Fibroblast of upper back skin (primary cell): Measurements from ENCODE around the gene TRIM69.
"Not testable (repeated sequence)": the region's sequence is repeated elsewhere in the genome, so short reads cannot be mapped to it uniquely, and the experiment has no call there.

Source experiments
- DNase-seq: peaks from one replicate; pipeline ENCODE4 v3.0.0-alpha.2; 2013

Gene TRIM69

DNA sequence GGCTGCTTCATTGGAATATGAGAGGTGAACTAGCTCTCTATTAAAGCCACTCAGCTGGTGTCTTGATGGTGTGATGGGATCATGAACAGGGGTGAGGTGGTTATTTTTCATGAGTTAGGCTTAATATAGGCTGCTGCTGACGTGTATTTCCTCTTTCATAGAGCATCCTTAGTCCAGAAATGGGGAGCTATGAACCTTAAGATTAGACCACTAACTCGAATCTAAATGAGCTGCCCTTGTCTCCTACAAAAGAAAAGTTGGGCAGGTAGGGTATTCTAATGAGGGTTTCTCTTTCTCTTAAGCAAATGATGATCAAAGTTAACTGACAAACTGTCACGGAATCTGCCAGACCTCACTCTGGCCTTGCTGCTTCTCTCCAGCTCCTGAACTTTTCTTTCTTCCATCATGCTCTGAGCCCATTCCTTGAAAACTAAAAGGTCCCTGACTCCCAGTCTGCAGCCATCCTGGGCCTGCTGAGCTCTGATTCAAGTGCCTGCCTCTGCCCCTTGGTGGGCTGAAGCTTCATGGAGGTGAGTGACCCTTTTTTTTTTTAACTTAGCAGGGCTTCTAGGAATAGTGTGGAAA lies at the start of gene TRIM69:
TSS of gene TRIM69 (plus strand) at position 348 of the 585 bp plus-strand sequence. CDS start at position 525, 177 bp downstream.
- no peak for DNase-seq

DNA sequence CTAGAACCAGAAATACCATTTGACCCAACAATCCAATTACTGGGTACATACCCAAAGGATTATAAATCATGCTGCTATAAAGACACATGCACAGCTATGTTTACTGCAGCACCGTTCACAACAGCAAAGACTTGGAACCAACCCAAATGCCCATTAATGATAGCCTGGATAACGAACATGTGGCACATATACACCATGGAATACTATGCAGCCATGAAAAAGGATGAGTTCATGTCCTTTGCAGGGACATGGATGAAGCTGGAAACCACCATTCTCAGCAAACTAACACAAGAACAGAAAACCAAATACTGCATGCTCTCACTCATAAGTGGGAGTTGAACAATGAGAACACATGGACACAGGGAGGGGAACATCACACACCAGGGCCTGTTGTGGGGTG lies 47.0 kb upstream of the TRIM69 start:
- DNase-seq = not testable (repeated sequence)

- DNase-seq = not testable (repeated sequence)
Observed at GRCh38 chr15:44690245-44690644, 46.1 kb upstream of the TRIM69 start.

DNA sequence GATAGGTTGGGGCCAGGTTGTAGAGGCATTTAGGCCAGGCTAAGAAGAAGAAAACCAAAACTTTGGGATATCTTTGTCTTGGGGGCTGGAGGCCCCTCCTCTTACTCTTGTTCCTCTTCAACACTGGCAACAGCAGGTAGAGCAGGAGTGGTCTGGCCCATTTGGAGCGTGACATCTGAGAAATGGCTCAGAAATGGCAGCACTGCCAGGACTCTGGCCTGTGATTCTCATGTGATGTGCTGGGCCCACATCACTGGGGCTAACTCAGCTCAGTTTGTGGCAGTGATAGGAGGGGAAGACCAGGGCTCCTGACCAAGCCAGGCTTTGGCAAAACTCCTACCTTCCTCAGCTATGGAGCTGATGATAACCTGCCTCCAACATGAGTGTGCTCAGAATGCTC lies 43.7 kb upstream of the TRIM69 start:
- DNase-seq = no peak

GRCh38 chr15:44694416-44694815 lies 41.9 kb upstream of the TRIM69 start:
- DNase-seq = peak; percentile 3

DNA sequence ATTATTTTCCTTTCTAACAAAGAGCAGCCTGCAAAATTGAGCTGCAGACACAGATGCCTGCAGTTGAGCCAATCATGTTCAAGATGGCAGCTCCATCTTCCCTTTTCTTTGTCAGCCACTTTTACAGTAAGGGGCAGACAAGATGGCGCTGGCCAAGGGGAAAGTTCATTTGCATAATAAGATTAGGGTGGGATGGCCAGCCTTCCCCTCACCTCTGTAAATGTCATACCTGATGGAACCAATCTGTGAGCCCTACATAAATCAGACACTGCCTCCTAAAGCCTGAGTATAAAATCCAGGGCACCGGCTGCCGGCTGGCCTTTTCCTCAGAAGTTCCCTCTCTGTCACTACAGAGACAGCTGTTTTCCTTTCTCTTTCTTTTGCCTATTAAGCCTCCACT lies 41.0 kb upstream of the TRIM69 start:
- no peak for DNase-seq

DNA sequence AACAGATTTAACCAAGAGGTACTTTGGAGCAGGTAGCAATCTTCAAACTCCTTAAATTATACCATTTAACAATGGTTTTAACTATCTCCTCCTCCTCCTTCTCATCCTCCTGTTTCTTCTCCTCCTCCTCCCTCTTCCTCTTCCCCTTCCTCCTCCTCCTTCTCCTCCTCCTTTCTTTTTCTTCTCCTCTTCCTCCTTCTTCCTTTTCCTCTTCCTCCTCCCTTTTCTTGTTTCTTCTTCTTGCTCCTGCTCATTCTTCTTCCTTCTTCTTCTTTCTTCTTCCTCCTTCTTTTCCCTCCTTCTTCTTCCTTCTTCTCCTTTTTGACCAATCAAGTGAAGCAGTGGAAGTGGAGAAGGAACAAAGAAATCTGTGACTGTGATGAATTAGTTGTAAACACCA lies 39.3 kb upstream of the TRIM69 start:
- DNase-seq = no peak

GRCh38 chr15:44698641-44699040 lies 37.7 kb upstream of the TRIM69 start:
- no peak for DNase-seq

DNA sequence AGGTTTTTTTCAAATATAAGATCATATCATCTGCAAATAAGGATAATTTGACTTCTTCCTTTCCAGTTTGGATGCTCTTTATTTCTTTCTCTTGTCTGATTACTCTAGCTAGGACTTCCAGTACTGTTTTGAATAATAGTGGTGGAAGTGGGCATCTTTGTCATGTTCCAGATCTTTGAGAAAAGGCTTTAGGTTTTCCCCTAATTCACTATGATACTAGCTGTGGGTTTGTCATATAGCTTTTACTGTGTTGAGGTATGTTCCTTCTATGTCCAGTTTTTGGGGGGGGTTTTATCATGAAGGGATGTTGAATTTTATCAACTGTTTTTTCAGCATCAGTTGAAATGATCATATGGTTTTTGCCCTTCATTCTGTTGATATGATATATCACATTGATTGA lies 35.7 kb upstream of the TRIM69 start:
- DNase-seq = not testable (repeated sequence)

- no peak for DNase-seq
Observed at GRCh38 chr15:44705986-44706385, 30.3 kb upstream of the TRIM69 start.

GRCh38 chr15:44706401-44706800 lies 29.9 kb upstream of the TRIM69 start:
- no peak for DNase-seq

GRCh38 chr15:44706946-44707636 lies 29.2 kb upstream of the TRIM69 start:
- no peak for DNase-seq

DNA sequence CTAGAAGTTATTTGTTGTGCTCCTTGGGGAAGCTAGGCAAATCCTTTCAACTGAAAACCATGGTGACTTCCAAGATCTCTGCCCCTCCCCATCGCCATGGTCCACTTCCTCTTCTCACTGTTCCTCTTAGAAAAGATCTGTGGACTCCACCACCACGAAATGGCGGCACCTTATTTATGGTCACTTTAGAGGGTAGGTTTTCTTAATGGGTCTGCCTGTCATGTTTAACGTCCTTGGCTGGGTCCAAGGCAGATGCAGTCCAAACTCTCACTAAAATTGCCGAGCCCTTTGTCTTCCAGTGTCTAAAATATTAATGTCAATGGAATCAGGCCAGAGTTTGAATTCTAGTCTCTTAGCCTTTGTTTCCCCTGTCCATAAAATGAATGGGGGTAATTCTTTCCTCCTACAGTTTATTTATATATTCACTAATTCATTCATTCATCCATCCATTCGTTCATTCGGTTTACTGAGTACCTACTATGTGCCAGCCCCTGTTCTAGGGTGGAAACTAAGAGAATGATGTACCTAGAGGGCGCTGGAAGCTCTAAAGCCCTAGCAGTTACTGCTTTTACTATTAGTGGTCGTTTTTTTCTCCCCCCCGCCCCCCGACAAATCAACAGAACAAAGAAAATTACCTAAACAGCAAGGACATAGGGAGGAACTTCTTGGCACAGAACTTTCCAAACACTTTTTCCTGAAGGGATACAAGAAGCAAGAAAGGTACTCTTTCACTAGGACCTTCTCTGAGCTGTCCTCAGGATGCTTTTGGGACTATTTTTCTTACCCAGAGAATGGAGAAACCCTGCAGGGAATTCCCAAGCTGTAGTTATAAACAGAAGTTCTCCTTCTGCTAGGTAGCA lies 25.9 kb upstream of the TRIM69 start:
- no peak for DNase-seq

DNA sequence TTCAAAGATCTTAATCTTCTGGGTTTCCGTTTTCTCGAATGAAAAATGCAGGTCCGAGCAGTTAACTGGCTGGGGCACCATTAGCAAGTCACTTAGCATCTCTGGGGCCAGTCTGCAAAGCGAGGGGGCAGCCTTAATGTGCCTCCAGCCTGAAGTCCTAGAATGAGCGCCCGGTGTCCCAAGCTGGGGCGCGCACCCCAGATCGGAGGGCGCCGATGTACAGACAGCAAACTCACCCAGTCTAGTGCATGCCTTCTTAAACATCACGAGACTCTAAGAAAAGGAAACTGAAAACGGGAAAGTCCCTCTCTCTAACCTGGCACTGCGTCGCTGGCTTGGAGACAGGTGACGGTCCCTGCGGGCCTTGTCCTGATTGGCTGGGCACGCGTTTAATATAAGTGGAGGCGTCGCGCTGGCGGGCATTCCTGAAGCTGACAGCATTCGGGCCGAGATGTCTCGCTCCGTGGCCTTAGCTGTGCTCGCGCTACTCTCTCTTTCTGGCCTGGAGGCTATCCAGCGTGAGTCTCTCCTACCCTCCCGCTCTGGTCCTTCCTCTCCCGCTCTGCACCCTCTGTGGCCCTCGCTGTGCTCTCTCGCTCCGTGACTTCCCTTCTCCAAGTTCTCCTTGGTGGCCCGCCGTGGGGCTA lies 25.1 kb upstream of the TRIM69 start, which contains the start of the genes B2M and PATL2:
TSS of gene B2M (plus strand) at position 422 of the 647 bp plus-strand sequence. CDS start at position 452, 30 bp downstream.
TSS of gene PATL2 (minus strand) at position 228 of the 647 bp plus-strand sequence. CDS start 34,833 bp downstream, outside the sequence.
- peak; percentile 96 for DNase-seq

DNA sequence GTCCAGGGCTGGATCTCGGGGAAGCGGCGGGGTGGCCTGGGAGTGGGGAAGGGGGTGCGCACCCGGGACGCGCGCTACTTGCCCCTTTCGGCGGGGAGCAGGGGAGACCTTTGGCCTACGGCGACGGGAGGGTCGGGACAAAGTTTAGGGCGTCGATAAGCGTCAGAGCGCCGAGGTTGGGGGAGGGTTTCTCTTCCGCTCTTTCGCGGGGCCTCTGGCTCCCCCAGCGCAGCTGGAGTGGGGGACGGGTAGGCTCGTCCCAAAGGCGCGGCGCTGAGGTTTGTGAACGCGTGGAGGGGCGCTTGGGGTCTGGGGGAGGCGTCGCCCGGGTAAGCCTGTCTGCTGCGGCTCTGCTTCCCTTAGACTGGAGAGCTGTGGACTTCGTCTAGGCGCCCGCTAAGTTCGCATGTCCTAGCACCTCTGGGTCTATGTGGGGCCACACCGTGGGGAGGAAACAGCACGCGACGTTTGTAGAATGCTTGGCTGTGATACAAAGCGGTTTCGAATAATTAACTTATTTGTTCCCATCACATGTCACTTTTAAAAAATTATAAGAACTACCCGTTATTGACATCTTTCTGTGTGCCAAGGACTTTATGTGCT lies 24.5 kb upstream of the TRIM69 start:
- DNase-seq = no peak

DNA sequence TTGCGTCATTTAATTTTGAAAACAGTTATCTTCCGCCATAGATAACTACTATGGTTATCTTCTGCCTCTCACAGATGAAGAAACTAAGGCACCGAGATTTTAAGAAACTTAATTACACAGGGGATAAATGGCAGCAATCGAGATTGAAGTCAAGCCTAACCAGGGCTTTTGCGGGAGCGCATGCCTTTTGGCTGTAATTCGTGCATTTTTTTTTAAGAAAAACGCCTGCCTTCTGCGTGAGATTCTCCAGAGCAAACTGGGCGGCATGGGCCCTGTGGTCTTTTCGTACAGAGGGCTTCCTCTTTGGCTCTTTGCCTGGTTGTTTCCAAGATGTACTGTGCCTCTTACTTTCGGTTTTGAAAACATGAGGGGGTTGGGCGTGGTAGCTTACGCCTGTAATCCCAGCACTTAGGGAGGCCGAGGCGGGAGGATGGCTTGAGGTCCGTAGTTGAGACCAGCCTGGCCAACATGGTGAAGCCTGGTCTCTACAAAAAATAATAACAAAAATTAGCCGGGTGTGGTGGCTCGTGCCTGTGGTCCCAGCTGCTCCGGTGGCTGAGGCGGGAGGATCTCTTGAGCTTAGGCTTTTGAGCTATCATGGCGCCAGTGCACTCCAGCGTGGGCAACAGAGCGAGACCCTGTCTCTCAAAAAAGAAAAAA lies 23.9 kb upstream of the TRIM69 start:
- peak; percentile 82 for DNase-seq

DNA sequence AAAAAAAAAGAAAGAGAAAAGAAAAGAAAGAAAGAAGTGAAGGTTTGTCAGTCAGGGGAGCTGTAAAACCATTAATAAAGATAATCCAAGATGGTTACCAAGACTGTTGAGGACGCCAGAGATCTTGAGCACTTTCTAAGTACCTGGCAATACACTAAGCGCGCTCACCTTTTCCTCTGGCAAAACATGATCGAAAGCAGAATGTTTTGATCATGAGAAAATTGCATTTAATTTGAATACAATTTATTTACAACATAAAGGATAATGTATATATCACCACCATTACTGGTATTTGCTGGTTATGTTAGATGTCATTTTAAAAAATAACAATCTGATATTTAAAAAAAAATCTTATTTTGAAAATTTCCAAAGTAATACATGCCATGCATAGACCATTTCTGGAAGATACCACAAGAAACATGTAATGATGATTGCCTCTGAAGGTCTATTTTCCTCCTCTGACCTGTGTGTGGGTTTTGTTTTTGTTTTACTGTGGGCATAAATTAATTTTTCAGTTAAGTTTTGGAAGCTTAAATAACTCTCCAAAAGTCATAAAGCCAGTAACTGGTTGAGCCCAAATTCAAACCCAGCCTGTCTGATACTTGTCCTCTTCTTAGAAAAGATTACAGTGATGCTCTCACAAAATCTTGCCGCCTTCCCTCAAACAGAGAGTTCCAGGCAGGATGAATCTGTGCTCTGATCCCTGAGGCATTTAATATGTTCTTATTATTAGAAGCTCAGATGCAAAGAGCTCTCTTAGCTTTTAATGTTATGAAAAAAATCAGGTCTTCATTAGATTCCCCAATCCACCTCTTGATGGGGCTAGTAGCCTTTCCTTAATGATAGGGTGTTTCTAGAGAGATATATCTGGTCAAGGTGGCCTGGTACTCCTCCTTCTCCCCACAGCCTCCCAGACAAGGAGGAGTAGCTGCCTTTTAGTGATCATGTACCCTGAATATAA lies 23.0 kb upstream of the TRIM69 start:
- DNase-seq = peak; percentile 49

GRCh38 chr15:44715142-44715796 lies 21.1 kb upstream of the TRIM69 start:
- no peak for DNase-seq

DNA sequence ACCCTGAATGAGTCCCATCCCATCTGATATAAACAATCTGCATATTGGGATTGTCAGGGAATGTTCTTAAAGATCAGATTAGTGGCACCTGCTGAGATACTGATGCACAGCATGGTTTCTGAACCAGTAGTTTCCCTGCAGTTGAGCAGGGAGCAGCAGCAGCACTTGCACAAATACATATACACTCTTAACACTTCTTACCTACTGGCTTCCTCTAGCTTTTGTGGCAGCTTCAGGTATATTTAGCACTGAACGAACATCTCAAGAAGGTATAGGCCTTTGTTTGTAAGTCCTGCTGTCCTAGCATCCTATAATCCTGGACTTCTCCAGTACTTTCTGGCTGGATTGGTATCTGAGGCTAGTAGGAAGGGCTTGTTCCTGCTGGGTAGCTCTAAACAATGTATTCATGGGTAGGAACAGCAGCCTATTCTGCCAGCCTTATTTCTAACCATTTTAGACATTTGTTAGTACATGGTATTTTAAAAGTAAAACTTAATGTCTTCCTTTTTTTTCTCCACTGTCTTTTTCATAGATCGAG lies 20.5 kb upstream of the TRIM69 start:
- no peak for DNase-seq
